ENCODE measurements around the gene LRP1.

Gene LRP1

DNA sequence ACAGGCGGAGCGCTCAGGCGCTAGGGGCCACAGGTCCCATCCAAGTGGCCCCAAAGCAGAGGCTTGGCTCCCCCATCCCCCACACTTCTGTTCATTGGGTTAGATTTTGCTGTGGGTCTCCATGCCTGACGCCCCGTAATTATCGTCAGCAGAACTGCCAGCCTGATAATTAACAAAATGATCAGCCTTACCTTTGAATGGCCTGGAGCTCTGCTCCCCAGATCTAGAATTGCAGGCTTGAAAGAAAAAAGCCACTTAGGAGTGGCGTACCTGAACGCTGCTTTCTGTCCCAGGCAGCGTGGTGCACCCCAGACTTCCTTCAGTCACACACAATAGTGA is 47.8 kb downstream of the LRP1 start:
- DNase-seq (ENCODE audit: low read depth), result no peak

DNA sequence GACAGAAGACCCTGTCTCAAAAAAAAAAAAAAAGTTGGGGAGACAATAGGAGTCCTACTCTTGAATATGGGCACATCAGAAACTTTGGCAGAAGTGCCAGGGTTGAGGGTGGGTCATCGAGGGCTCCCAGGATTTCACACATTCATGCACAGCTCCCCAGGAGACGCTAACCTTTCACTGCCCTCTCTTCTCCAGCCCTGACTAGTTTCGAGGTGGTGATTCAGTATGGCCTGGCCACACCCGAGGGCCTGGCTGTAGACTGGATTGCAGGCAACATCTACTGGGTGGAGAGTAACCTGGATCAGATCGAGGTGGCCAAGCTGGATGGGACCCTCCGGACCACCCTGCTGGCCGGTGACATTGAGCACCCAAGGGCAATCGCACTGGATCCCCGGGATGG is 48.6 kb downstream of the LRP1 start:
- DNase-seq (ENCODE audit: low read depth), result no peak

GRCh38 chr12:57177354-57177753 is 49.1 kb downstream of the LRP1 start:
- no peak for DNase-seq (ENCODE audit: low read depth)

- no peak for DNase-seq (ENCODE audit: low read depth)
Measured at GRCh38 chr12:57178213-57178612, 49.9 kb downstream of the LRP1 start.

DNA sequence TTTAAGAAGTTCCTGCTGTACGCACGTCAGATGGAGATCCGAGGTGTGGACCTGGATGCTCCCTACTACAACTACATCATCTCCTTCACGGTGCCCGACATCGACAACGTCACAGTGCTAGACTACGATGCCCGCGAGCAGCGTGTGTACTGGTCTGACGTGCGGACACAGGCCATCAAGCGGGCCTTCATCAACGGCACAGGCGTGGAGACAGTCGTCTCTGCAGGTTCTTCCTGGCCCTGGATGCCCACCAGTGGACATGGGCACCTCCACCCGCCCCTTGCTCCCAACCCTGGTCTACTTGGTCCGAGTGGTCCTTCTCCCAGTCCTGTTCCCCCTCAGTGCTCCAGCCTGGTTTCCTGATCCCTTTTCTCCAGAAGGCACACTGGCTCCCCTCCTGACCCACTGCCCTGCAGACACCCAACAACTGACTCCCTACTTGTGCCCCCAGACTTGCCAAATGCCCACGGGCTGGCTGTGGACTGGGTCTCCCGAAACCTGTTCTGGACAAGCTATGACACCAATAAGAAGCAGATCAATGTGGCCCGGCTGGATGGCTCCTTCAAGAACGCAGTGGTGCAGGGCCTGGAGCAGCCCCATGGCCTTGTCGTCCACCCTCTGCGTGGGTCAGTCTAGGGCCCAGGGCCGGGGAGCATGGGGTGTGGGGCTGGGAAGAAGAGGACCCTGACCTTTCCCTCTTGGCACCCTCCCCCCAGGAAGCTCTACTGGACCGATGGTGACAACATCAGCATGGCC is 51.2 kb downstream of the LRP1 start:
- no peak for DNase-seq (ENCODE audit: low read depth)

DNA sequence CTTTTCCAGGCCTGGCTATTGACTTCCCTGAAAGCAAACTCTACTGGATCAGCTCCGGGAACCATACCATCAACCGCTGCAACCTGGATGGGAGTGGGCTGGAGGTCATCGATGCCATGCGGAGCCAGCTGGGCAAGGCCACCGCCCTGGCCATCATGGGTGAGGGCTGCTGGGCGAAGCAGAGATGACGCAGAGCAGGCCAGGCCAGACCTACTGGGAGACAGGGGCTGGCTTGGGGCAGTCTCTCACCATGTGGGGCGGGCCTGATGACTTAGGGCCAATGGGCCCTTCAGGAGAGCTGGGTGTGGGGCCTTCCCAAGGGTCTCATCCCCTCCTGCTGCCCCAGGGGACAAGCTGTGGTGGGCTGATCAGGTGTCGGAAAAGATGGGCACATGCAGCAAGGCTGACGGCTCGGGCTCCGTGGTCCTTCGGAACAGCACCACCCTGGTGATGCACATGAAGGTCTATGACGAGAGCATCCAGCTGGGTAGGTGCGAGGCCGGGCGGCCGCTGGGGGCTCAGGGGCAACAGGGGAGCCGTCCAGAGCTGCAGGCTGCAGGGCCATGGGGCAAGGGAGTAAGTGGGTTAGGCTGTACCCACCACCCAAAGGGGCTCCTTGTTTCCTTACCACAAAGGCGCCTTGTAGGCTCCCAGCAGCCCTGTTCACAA is 52.2 kb downstream of the LRP1 start:
- DNase-seq (ENCODE audit: low read depth), result no peak

DNA sequence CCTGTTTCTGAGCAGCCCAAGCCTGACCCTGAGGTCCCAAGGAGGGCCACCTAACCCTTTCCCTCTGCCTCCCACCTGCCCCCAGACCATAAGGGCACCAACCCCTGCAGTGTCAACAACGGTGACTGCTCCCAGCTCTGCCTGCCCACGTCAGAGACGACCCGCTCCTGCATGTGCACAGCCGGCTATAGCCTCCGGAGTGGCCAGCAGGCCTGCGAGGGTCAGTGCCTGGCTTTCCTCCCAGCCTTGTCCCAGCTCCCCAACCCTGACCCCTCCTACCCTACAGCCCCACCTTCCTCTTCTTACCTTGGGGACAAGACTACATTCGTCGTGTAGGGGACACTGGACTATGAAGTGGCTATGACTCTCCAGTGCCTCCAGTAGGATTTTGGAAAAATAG is 52.8 kb downstream of the LRP1 start:
- DNase-seq (ENCODE audit: low read depth), result no peak

- DNase-seq (ENCODE audit: low read depth), result peak; percentile 62
Measured at GRCh38 chr12:57181561-57182155, 53.4 kb downstream of the LRP1 start.

DNA sequence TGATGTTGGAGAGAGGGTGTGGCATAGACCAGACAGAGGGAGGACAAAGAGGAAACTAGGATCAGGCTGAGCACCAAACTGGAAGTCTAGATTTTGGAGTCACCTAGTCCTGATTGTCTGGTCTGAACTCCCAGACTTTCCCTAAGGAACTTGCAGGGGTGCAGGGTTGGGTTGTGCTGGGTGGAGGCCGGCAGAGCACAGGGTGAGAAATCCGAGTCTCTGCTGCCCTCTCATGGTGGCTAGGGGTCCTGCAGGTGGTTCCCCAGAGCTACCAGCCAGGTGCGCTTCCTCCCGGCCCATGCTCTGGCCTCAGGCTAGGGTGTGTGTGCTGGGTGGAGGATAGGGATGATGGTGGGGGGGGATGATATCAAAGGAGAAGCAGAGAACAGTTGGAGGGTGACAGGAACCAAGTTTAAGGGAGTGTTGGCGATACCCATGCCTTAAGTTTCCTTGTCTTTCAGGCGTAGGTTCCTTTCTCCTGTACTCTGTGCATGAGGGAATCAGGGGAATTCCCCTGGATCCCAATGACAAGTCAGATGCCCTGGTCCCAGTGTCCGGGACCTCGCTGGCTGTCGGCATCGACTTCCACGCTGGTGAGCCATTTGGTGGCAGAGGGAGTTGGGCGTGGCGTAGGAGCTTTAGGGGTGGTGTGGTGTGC is 54.8 kb downstream of the LRP1 start:
- DNase-seq (ENCODE audit: low read depth), result peak; percentile 72

GRCh38 chr12:57183939-57184725 is 55.8 kb downstream of the LRP1 start:
- no peak for DNase-seq (ENCODE audit: low read depth)

DNA sequence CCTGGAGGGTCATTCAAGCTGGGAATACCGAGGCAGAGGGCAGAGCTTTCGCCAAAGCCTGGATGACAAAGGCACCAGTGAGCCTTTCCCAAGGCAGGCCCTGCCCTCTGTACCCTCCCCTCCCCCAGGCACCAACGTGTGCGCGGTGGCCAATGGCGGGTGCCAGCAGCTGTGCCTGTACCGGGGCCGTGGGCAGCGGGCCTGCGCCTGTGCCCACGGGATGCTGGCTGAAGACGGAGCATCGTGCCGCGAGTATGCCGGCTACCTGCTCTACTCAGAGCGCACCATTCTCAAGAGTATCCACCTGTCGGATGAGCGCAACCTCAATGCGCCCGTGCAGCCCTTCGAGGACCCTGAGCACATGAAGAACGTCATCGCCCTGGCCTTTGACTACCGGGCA is 57.1 kb downstream of the LRP1 start:
- no peak for DNase-seq (ENCODE audit: low read depth)

DNA sequence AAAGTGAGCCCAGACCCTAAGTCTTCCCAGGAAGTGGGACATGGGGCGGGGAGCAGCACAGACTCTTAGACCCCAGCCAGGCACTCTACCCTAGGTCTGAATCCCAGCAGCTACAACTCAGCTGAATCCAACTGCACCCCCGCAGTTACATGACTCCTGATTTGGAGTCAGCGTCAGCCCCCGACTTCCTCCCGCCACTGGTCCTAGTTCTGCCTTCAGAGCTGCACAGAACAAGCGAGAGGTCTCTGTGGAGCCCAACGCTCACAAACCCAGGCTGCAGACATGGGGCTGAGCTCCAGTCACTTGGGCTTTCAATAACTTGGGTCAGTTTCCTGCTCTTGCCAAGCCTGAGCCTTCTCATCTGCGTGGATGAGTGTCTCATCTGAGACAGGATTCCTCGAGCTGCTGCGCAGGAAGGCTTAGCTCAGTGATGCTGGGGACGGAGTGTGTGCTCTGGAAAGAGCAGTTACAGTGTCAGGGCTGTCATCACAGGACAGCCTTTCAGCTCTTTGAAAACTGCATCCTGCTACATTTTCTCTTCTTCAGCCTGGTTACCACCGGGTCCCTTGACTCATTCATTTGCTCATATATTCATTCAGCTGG is 57.7 kb downstream of the LRP1 start:
- no peak for DNase-seq (ENCODE audit: low read depth)

DNA sequence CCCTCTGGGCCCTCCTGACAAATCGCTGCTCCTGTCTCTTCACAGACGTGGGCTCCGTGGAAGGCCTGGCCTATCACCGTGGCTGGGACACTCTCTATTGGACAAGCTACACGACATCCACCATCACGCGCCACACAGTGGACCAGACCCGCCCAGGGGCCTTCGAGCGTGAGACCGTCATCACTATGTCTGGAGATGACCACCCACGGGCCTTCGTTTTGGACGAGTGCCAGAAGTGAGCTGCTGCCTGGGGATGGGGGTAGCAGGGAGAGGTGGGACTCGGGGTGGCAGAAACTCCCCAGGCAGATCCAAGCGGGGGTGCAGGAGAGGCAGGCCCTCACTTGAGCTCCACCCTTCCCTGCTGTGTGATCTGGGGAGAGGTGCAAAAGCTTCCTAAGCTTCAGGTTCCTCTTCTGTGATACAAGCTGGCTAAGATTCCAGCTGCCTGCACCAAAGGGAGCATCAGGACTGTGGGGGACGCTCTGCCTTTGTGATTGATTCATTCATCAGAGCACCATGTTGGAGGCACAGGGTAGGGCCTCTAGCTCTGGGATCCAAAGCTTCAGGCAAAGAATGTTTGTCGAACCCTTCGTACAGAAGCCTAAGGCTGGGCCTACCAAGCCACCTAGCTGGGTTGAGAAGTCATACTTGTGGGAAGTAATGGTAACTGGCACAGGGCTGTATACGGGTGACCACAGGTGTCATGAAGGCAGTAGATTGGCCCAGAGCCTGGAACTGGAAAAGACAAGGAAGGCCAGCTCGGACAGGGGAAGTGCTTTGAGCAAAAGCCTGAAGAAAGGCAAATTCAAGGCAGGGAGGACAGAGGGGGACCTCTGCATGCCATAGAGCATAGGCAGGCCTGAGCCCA is 59.2 kb downstream of the LRP1 start:
- no peak for DNase-seq (ENCODE audit: low read depth)

DNA sequence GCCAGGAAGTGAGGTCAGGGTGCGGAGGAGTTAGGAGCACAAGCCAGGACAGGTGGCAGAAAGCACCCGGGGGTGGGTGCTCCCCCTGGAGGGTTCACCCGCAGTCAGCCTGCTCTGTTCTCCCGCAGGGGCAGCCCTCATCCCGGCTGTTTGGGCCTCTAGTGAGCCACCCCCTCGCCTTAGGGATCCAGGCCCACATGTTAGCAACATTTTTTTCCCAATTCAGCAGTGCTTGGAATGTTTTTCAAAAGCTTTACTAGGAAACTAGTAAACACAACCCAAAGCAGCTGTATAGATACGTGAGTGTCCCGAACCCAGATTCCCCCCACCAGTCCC is 59.8 kb downstream of the LRP1 start:
- DNase-seq (ENCODE audit: low read depth), result no peak

- peak; percentile 49 for DNase-seq (ENCODE audit: low read depth)
Measured at GRCh38 chr12:57190037-57190436, 61.8 kb downstream of the LRP1 start.

GRCh38 chr12:57190821-57191220 is 62.5 kb downstream of the LRP1 start:
- DNase-seq (ENCODE audit: low read depth), result no peak

- DNase-seq (ENCODE audit: low read depth), result no peak
Measured at GRCh38 chr12:57191410-57191809, 63.1 kb downstream of the LRP1 start.

- no peak for DNase-seq (ENCODE audit: low read depth)
Measured at GRCh38 chr12:57192920-57193319, 64.6 kb downstream of the LRP1 start.

DNA sequence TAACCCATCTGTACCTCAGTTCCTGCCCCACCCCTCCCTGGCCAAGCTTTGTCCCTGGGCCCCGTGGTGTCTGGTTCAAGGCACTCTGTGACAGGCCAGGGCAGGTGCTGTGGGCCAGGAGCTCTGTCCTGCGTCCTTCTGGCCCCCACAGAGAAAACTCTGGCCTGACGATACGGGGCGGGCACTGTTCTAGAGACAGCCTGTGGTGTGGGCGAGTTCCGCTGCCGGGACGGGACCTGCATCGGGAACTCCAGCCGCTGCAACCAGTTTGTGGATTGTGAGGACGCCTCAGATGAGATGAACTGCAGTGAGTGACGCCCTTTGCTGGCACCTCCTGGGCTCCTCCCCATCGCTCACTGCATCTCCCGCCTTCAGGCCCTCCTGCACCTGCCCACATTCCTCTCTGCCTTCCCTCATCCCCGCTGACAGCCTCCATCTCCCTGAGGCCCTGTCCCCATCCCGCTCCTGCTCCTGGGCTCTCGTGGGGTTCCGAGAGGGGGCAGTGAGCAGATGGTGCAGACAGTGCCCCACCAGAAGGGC is 65.5 kb downstream of the LRP1 start:
- no peak for DNase-seq (ENCODE audit: low read depth)

DNA sequence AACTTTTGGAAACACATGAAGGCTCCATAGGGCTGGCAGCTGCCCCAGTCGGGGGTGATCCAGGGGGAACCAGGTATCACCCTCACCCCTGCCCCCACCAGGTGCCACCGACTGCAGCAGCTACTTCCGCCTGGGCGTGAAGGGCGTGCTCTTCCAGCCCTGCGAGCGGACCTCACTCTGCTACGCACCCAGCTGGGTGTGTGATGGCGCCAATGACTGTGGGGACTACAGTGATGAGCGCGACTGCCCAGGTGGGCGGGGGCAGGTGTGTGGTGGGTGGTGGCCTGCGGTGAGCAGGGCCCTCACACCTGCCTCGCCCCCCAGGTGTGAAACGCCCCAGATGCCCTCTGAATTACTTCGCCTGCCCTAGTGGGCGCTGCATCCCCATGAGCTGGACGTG is 66.0 kb downstream of the LRP1 start:
- DNase-seq (ENCODE audit: low read depth), result no peak

DNA sequence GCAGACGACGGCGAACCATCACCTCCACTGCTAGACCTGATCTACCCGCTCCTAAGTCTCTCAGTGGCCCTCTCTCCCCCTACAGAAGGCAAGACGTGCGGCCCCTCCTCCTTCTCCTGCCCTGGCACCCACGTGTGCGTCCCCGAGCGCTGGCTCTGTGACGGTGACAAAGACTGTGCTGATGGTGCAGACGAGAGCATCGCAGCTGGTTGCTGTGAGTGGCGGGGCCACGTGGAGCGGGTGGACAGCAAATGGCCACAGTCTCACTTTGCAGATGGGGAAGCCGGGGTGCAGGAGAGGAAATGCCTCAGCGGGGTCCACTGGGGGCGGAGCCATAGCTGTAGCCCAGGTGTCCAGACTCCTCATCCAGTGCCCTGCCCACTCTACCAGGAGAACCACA is 66.9 kb downstream of the LRP1 start:
- DNase-seq (ENCODE audit: low read depth), result no peak
